ENCODE data around the gene PMEPA1. TPM values are rescaled to one million over a fixed set of nuclear protein-coding genes. Genes with fewer than 3 reads are reported as not detected.
A peak's percentile ranks its signal among the peaks of the same experiment; 100 is the strongest.

Gene PMEPA1
- total RNA-seq, 1 donor from 2014 or later: 0.40 TPM

- DNase-seq (ENCODE audit: low read depth in 2 of 2): no peak
Measured at GRCh38 chr20:57737349-57737748, 27.5 kb upstream of the PMEPA1 start.

- DNase-seq (ENCODE audit: low read depth in 2 of 2): no peak
Measured at GRCh38 chr20:57736738-57737347, 27.0 kb upstream of the PMEPA1 start.

- DNase-seq (ENCODE audit: low read depth in 2 of 2): no peak
Measured at GRCh38 chr20:57735831-57736737, 26.3 kb upstream of the PMEPA1 start.

GRCh38 chr20:57734754-57735153 lies 24.9 kb upstream of the PMEPA1 start:
- DNase-seq (ENCODE audit: low read depth in 2 of 2): no peak

- DNase-seq (ENCODE audit: low read depth in 2 of 2): no peak
Measured at GRCh38 chr20:57732226-57732625, 22.4 kb upstream of the PMEPA1 start.

- DNase-seq (ENCODE audit: low read depth in 2 of 2): no peak
Measured at GRCh38 chr20:57728762-57729161, 18.9 kb upstream of the PMEPA1 start.

GRCh38 chr20:57727863-57728262 lies 18.0 kb upstream of the PMEPA1 start:
- no peak for DNase-seq (ENCODE audit: low read depth in 2 of 2)

- no peak for DNase-seq (ENCODE audit: low read depth in 2 of 2)
Measured at GRCh38 chr20:57725636-57726035, 15.8 kb upstream of the PMEPA1 start.

GRCh38 chr20:57724610-57725405 lies 15.0 kb upstream of the PMEPA1 start:
- no peak for DNase-seq (ENCODE audit: low read depth in 2 of 2)

GRCh38 chr20:57723816-57724215 lies 14.0 kb upstream of the PMEPA1 start:
- no peak for DNase-seq (ENCODE audit: low read depth in 2 of 2)

GRCh38 chr20:57719951-57720350 lies 10.1 kb upstream of the PMEPA1 start:
- no peak for DNase-seq (ENCODE audit: low read depth in 2 of 2)

GRCh38 chr20:57718490-57719009 lies 8.7 kb upstream of the PMEPA1 start:
- peak; percentile 95 to 97 for DNase-seq (ENCODE audit: low read depth in 2 of 2)

GRCh38 chr20:57717797-57718196 lies 8.0 kb upstream of the PMEPA1 start:
- no peak for DNase-seq (ENCODE audit: low read depth in 2 of 2)

- DNase-seq (ENCODE audit: low read depth in 2 of 2): no peak
Measured at GRCh38 chr20:57716901-57717300, 7.1 kb upstream of the PMEPA1 start.

GRCh38 chr20:57716202-57716601 lies 6.4 kb upstream of the PMEPA1 start:
- DNase-seq (ENCODE audit: low read depth in 2 of 2): peak in 1 of 2 donors; percentile 24

GRCh38 chr20:57715268-57715904 lies 5.6 kb upstream of the PMEPA1 start:
- DNase-seq (ENCODE audit: low read depth in 2 of 2): no peak

GRCh38 chr20:57714409-57715267 lies 4.8 kb upstream of the PMEPA1 start:
- peak in 1 of 2 donors; percentile 25 for DNase-seq (ENCODE audit: low read depth in 2 of 2)

- no peak for DNase-seq (ENCODE audit: low read depth in 2 of 2)
Measured at GRCh38 chr20:57713951-57714350, 4.1 kb upstream of the PMEPA1 start.

GRCh38 chr20:57713505-57713903 lies 3.7 kb upstream of the PMEPA1 start:
- no peak for DNase-seq (ENCODE audit: low read depth in 2 of 2)

GRCh38 chr20:57712851-57713504 lies 3.2 kb upstream of the PMEPA1 start:
- DNase-seq (ENCODE audit: low read depth in 2 of 2): no peak
